HG03354 (cell line): Measurements from ENCODE around the gene ESF1.
A peak's percentile ranks its signal among the peaks of the same experiment; 100 is the strongest.

ENCODE experiments used
- ATAC-seq: cut with Tn5 transposase; IDR thresholded peaks from one replicate; pipeline ENCODE4 v1.9.1; 2021; ENCODE audit warnings: mild to moderate bottlenecking; ENCODE audit not compliant: unreplicated experiment, poor library complexity, severe bottlenecking

ESF1 gene

DNA sequence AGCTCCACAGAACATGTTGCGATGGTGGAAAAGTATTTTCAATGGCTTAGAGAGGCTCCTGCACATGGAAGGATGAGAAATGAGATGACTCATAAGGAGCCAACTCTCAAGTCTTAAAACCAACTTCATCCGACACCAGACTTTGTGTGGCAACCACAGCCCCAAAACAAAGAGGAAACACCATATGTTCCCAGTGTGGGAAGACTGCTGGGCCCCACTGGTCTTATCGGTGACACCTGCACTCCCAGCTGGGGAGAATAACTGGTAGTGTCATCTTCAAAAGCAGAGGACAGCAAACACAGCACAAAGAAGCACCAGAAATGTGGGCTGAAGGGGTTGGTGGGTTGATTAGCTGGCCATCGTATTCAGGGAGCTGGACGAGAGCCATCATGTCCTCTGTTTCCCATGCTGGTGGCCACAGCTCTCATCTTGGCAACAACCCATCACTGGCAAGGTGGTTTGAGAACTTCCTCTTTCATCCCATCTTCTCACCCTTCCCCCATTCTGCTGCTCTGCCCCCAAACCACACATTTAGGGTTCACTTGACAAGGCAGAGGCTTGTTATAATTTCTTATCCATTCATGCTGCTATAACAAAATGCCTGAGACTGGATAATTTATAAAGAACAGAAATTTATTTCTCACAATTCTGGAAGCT, 100.0 kb downstream of the ESF1 start:
- peak; percentile 63 for ATAC-seq

DNA sequence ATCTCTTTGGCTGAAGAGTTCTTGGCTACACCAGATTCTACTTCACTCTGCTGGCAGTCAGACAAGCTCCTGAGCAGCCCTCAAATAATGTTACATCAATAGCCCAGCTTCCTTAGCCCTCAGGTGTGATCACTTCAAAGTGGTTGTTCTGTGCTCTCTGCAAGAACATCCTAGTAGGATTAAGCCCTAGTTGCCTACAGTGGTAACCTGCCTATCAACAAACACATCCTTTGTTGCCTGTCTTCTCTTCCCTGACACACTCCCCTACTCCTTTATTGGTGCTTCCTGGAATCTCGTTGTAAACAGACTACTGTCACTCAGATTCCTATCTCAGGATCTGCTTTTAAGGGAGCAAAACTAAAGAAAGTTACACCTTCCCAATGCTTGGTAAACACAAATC, 100.9 kb downstream of the ESF1 start:
- ATAC-seq = no peak

DNA sequence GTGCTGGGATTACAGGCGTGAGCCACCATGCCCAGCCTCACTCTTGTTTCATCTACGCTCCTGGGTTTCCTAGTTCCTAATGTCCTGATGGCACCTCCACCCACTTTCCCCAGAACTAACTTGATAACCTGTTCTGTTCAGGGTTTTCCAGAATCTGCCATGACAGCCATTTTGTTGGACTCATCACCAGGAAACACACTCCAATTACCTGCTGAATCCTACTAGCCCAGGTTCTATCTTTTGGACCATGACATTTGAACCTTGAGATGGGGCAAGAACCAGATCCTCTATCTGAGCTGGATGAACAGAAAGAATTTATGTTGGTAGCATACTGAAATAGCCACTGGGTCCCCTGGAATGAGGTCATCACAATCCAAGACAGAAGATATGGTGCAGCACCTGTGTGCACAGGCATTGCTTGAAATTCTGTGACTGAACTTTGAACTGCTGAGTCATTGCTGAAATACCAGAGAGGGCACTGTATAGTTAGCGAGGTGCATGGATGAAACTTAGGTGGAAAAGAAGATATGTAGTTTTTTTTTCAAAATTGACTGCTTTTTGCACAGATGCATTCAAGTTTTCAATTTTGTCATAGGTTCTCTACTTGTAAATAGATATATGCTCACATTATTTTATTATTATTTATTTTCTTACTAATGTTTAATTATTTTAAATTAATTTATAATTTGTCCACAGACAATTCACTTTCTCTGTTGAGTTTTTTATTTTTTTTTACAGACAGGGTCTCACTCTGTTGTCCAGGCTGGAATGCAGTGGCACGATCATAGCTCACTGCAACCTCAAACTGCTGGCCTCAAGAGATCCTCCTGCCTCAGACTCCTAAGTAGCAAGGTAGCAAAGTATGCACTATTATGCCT, 103.2 kb downstream of the ESF1 start:
- peak; percentile 83 for ATAC-seq

DNA sequence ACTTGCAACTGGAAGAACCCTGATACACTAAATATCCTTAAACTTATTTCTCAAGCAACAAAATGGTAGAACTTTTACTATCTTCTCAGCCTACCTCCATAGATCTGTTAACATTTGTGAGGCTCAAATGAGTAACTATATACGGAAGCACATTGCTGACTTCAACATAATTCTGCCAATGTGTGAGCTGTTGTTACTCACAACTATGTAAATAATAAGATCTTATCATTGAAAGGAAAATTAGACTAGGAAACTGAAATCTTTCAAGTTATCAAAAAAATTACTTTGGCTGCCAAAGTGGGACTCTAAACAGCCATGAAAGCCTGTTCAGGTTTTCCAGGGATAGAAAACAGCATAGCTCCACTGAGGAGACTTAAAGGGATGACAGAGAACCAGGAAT, 105.8 kb downstream of the ESF1 start:
- no peak for ATAC-seq

DNA sequence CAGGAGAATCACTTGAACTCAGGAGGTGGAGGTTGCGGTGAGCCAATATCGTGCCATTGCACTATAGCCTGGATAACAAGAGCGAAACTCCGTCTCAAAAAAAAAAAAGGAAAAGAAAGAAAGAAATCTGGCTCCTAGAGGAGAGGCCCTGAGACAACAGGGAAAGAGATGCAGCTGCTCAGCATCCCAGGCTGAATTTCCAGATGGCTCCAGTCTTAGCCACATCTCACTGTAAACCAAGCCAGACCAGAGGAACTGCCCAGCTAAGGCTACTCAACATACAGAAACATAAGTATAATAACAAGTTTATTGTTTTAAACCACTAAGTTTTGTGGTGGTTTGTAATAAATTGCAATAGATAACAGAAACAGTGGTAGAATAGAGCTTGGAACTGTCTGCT, 107.5 kb downstream of the ESF1 start:
- ATAC-seq = no peak

DNA sequence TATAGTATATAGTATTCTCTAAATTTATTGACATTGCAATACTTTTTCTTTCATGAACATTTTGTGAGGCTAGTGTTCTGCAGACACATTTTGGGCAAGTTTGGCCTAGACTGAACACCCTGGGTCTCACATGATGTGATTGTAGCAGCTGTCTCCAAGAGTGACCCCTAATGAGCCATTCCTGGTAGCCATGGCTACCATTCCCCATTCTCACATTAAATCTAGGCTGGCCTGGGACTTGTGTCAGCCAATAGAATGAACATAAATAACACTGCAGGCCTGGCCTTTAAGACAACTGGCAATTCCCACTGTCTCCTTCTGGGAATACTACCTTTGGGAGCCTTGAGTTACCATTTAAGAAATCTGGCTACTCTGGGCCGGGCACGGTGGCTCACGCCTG, 108.0 kb downstream of the ESF1 start:
- no peak for ATAC-seq

DNA sequence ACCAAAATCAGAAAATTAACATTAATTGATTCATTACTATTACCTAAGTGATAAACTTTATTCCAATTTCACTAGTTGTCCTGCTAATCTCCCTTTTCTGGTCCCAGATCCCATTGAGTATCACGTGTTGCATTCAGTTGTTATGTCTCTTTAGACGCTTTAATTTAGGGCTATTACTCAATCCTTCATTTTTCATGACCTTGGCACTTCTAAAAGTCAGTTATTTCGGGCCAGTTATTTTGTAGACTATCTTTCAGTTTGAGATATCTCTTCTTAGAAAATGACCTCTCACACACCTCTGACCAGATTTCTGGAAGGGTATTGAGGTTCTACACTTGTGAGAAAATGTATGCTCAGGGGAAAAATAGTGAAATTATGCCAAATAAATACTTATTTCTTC, 112.0 kb downstream of the ESF1 start:
- ATAC-seq = no peak

DNA sequence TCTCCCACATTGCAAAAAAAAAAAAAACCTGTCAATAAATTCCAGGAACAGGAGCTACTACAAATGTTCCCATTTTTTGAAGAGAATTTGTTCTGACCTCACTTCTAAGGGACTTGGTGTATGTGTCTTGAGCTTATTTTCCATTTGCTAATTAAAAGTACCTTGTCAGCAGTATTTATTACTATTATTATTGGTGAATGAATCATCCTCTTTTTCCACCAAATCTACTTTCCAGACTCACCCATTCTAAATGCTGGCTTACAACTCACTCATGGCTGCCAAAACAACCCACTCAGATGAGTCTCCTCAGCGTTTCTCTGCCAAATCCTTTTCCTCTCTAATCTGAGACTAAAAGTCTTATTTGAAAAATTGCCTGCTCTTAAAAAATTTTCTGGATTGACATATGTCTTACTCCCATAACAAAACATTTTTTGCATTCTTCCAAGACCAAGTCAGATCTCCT, 112.8 kb downstream of the ESF1 start:
- no peak for ATAC-seq

DNA sequence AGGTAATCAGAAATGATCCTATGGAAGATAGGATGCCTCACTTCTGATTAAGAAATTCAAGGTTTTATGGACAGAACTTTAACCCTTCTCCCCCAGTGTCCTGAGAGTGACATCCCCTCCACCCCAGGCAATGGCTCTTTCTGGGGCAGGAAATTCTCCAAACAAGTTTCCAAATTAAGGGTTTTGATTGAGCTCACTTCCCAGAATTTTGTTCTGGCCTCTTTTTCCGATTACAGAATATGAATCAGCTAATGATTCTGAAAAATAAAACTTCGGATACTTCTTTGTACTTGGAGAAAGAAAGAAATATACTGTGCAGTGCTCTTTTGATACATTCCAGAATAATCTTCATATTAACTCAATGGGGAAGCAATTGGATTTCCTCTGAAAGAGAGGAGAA, 113.2 kb downstream of the ESF1 start:
- no peak for ATAC-seq

DNA sequence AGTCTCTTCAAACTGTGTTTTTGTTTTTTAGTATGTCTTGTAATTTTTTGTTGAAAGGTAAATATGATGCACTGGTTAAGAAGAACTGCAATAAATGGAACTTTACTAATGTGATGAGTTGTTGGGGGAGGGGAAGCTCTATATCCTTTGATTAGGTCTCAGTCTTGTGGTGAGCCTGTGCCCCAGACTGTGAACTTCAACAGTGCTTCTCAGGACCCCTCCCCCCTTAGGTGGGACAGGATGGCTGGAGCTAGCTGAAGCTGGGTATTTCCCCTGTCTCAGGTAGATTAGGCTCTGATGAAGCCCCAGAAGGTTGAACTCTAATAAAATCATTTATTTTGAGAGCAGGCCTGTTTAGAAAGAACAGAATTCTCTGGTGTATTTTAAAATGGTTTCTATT, 114.6 kb downstream of the ESF1 start:
- no peak for ATAC-seq

DNA sequence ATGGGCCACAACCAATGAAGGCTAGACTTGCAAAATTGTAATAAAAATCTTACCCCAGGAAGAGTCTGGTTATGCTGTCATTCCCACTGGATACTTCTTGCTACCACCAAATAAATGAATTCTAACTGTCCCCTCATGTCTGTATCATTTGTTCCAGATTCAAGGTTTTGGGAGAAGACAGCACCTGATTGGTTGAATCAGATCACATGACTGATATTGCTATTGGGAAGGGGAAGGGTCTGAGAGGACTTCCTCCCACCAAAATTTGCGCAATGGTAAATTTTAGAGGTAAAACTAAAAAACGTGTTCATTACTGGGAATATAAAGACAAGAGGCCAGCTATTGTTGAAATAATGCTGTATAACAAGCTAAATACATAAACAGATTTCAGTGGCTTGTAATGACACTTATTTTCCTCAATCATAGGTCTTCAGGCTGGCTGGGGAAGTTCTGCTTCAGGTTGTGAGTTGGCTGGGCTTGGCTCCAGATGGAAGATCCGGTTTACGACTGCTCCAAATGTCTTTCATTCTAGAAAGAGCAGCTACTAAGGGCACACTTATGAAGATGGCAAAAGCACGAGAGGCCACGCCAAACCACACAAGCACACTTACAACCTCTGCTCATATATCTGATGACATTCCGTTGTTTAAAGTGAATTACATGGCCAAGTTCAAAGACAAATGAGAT, 118.9 kb downstream of the ESF1 start:
- ATAC-seq = no peak
